SU-DHL-6 (cell line): ENCODE data around the gene ORAI2.

Experiments
- H2AFZ ChIP-seq: fragments of 200-600 bp; sonication (generic); 2 replicates; pipeline ENCODE4 v1.6.1; 2014; ENCODE audit warnings: low read depth, mild to moderate bottlenecking, moderate library complexity, mixed read lengths, antibody characterized with exemption, low read length; ENCODE audit not compliant: severe bottlenecking
- H3F3A ChIP-seq: fragments of 200-600 bp; shearing (Covaris generic); 2 replicates; pipeline ENCODE4 v1.6.0; 2016; ENCODE audit warnings: antibody characterized with exemption, mild to moderate bottlenecking; ENCODE audit not compliant: insufficient read depth
- H3K27ac ChIP-seq: fragments of 200-600 bp; sonication (generic); 2 replicates; pipeline ENCODE4 v1.5.1; 2016; ENCODE audit warnings: low read depth, mild to moderate bottlenecking, low read length, moderate library complexity, mixed read lengths
- H3K27me3 ChIP-seq: fragments of 200-600 bp; sonication (generic), shearing (Covaris generic); 2 replicates; pipeline ENCODE4 v1.6.0; 2014; ENCODE audit warnings: mild to moderate bottlenecking, low read length
- H3K36me3 ChIP-seq: fragments of 200-600 bp; sonication (generic); 2 replicates; pipeline ENCODE4 v1.6.1; 2014; ENCODE audit warnings: mild to moderate bottlenecking, low read length, mixed read lengths
- H3K4me2 ChIP-seq: fragments of 300-600, 200-600 bp; shearing (Covaris generic), sonication (generic); 2 replicates; pipeline ENCODE4 v1.6.0; 2014; ENCODE audit warnings: low read length, low read depth, mild to moderate bottlenecking; ENCODE audit not compliant: poor library complexity, severe bottlenecking
- H3K4me3 ChIP-seq: fragments of 200-600 bp; sonication (generic); 2 replicates; pipeline ENCODE4 v1.5.1; 2014; ENCODE audit warnings: antibody characterized with exemption, low read length, mild to moderate bottlenecking, mixed read lengths; ENCODE audit not compliant: insufficient read depth, poor library complexity, severe bottlenecking
- H3K79me2 ChIP-seq: fragments of 200-600 bp; sonication (generic); 2 replicates; pipeline ENCODE4 v1.6.1; 2014; ENCODE audit warnings: mild to moderate bottlenecking, low read length, moderate library complexity; ENCODE audit not compliant: insufficient read depth
- H3K9ac ChIP-seq: fragments of 200-600 bp; sonication (generic); 2 replicates; pipeline ENCODE4 v1.7.0; 2014; ENCODE audit warnings: mild to moderate bottlenecking, low read length
- H3K9me2 ChIP-seq: fragments of 200-600 bp; sonication (generic); replicated peaks from 2 replicates; pipeline ENCODE4 v1.6.1; 2014; ENCODE audit warnings: low read length; ENCODE audit not compliant: insufficient read depth
- H3K9me3 ChIP-seq: fragments of 200-600 bp; sonication (generic); 2 replicates; pipeline ENCODE4 v1.6.1; 2014; ENCODE audit warnings: low read length, mixed read lengths; ENCODE audit not compliant: insufficient read depth
- H4K20me1 ChIP-seq: fragments of 200-600 bp; sonication (generic); 2 replicates; pipeline ENCODE4 v1.6.1; 2014; ENCODE audit warnings: low read depth, mild to moderate bottlenecking, antibody characterized with exemption, low read length, moderate library complexity, mixed read lengths
- CTCF ChIP-seq: fragments of 200-600 bp; sonication (generic); IDR thresholded peaks from one replicate; pipeline ENCODE4 v1.5.1; 2017; ENCODE audit warnings: antibody characterized with exemption, mild to moderate bottlenecking, low read length, moderate library complexity; ENCODE audit not compliant: insufficient read depth, poor library complexity, severe bottlenecking
- EZH2phosphoT487 ChIP-seq: fragments of 200-600 bp; sonication (generic), shearing (Covaris generic); conservative IDR thresholded peaks from 2 replicates; pipeline ENCODE4 v1.6.1; 2018; ENCODE audit warnings: mild to moderate bottlenecking, antibody characterized with exemption, low read length, moderate library complexity, mixed read lengths

ORAI2 gene

GRCh38 chr7:102429141-102429899, 4.1 kb upstream of the ORAI2 start:
- Histone ChIP-seq H3F3A (peaks cover 64% of the 10 kb centered on the region), H3K27ac (peak overlapping the region; percentile 92), H2AFZ (no peak overlapping the region), H4K20me1 (no peaks in the 10 kb centered on the region), H3K27me3 (no peaks in the 10 kb centered on the region), H3K4me3 (no peak overlapping the region), H3K4me2 (no peak overlapping the region), H3K9me2 (no peaks in the 10 kb centered on the region), H3K9ac (no peak overlapping the region), H3K9me3 (no peaks in the 10 kb centered on the region), H3K79me2 (peaks cover 8% of the 10 kb centered on the region), H3K36me3 (no peaks in the 10 kb centered on the region)
- TF ChIP-seq EZH2phosphoT487 (no peak), CTCF (no peak)

- Histone ChIP-seq H3K9me2 (no peaks in the 10 kb centered on the region), H3F3A (peaks cover 42% of the 10 kb centered on the region), H3K4me3 (peak overlapping the region; percentile 5), H4K20me1 (no peaks in the 10 kb centered on the region), H3K27ac (peak overlapping the region; percentile 92), H3K27me3 (no peaks in the 10 kb centered on the region), H3K9ac (peak overlapping the region; percentile 94), H3K36me3 (0 out of 2 replicates have a peak, but pooled peaks cover 7% of the 10 kb centered on the region), H2AFZ (peak overlapping the region; percentile 6), H3K4me2 (peak overlapping the region; percentile 59), H3K79me2 (peaks cover 32% of the 10 kb centered on the region), H3K9me3 (no peaks in the 10 kb centered on the region)
- TF ChIP-seq CTCF (no peak), EZH2phosphoT487 (no peak)
These were observed 1.6 kb upstream of the ORAI2 start for GRCh38 chr7:102431617-102432298.

- Histone ChIP-seq H3F3A (peaks cover 35% of the 10 kb centered on the region), H3K27me3 (no peaks in the 10 kb centered on the region), H3K4me3 (peak overlapping the region; percentile 84), H4K20me1 (no peaks in the 10 kb centered on the region), H3K9me3 (no peaks in the 10 kb centered on the region), H3K9ac (peak overlapping the region; percentile 94), H2AFZ (no peak overlapping the region), H3K4me2 (peak overlapping the region; percentile 59), H3K27ac (peak overlapping the region; percentile 92), H3K36me3 (0 out of 2 replicates have a peak, but pooled peaks cover 9% of the 10 kb centered on the region), H3K9me2 (no peaks in the 10 kb centered on the region), H3K79me2 (peaks cover 32% of the 10 kb centered on the region)
- TF ChIP-seq CTCF (no peak), EZH2phosphoT487 (no peak)
These were observed 745 bp upstream of the ORAI2 start for GRCh38 chr7:102432442-102433218.
